HG02973 (cell line): ENCODE measurements around the gene PLAU.
"Not testable (repeated sequence)": the region's sequence is repeated elsewhere in the genome, so short reads cannot be mapped to it uniquely, and the experiment has no call there.

Source experiments
- ATAC-seq: cut with Tn5 transposase; IDR thresholded peaks from one replicate; pipeline ENCODE4 v1.9.1; 2021; ENCODE audit warnings: moderate library complexity; ENCODE audit not compliant: unreplicated experiment

The PLAU gene

DNA sequence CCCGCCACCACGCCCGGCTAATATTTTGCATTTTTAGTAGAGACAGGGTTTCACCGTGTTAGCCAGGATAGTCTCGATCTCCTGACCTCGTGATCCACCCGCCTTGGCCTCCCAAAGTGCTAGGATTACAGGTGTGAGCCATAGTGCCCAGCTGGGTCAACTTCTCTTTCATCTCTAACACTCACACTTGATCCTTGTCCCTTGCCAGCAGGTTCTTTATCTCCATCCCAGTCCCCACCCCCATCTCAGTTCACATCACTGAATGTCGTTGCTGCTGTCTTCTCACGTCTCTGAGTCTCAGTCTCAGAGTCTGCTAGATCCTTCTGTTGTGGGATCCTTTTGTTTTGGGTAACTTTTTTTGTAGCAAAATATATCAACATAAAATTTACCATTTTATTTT, 15.6 kb upstream of the PLAU start:
- not testable (repeated sequence) for ATAC-seq

- no peak for ATAC-seq
Measured at GRCh38 chr10:73897693-73898092, 13.2 kb upstream of the PLAU start.

GRCh38 chr10:73898730-73899410, 12.1 kb upstream of the PLAU start:
- no peak for ATAC-seq

- no peak for ATAC-seq
Measured at GRCh38 chr10:73899423-73899822, 11.5 kb upstream of the PLAU start.

GRCh38 chr10:73900064-73900463, 10.9 kb upstream of the PLAU start:
- ATAC-seq = no peak

GRCh38 chr10:73901261-73901660, 9.7 kb upstream of the PLAU start:
- no peak for ATAC-seq

DNA sequence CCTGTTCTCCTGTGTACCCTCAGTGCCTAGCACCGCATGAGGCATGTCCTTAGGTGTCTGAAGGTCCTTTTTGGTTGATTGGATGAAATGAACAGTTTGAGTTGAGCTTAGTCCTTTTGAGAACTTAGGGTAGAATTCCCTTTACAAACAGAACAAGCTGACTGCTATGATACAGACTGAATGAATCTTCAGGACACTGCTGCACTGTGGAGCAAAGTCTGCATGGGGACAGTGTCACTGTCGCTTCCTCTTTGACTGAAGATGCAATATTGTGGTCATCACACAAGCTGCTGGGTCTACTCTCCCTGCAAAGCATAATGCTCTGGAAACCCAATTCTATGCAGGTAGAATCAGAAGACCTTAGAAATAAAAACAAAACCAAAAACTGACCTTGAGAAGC, 8.6 kb upstream of the PLAU start:
- no peak for ATAC-seq

DNA sequence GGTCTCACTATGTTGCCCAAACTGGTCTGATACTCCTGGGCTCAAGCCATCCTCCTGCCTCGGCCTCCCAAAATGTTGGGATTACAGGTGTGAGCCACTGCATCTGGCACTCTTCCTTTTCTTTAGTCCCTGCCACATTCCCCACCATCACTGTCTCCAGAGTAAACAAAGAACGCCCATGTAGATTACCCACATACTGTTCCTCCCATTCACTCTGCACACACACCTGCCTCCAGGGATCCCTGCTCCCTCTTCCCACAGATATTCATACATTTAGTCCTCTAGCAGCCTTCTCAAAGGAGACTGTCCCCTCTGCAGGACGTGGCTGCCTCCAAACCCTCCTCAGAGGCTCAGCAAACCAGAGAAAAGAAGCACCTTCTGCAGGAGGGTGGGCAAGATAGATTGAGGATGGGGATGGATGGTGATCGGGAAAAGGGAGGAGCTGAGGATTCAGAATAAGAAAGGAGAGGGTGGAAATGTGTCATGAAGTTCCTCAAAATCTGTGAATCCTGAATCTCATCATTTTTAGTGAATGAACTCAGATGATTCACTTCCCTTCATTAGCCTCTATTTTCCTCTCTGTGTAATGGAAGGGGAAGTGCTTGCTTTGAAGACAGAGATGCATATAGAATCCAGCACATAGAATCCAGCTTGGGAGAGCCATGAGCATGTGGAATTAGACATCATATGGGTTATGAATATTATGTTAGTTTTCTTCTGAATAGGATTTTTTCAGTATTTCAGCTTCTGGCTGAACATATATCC, 5.5 kb upstream of the PLAU start:
- no peak for ATAC-seq

GRCh38 chr10:73906524-73907447, 4.1 kb upstream of the PLAU start:
- no peak for ATAC-seq

GRCh38 chr10:73907841-73908517, 3.0 kb upstream of the PLAU start:
- no peak for ATAC-seq

- peak; percentile 44 for ATAC-seq
Measured at GRCh38 chr10:73908853-73909539, 1.9 kb upstream of the PLAU start.

GRCh38 chr10:73909540-73910115, 1.3 kb upstream of the PLAU start:
- no peak for ATAC-seq

DNA sequence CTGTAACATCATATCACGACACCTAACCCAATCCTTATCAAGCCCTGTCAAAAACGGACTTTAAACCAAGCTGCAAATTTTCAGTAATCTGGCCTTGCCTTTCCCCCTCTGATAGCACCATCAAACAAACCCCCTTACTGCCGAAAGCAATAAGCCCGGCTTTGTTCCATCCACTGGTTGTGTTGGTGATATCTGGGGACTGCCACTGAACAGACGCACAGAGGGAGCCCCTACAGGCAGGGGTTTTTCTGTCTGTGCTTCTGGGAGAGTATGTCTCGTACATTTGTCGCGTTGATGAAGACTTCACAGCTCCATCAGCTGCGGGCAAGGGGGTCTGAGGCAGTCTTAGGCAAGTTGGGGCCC, 550 bp upstream of the PLAU start:
- no peak for ATAC-seq

DNA sequence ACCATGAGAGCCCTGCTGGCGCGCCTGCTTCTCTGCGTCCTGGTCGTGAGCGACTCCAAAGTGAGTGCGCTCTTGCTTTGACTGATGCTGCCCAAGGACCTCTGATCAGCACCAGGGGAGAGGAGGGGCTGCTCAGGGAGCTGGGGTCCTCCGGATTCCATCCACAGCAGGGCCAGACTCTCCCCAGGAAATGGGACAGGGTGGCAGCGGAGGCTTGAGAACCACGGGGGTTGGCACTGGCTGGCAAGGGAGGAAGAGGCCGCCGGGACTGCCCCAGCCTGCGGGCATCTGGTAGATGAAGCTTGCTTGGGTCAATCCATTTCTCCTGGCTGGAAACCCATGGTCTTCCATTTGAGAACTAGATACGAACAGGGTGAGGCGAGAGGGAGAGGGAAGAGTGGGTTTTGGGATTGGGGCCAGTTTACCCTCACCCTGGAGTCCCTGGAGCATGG, 647 bp downstream of the PLAU start:
- ATAC-seq = no peak

GRCh38 chr10:73914036-73914435, 3.1 kb downstream of the PLAU start:
- ATAC-seq = no peak

- ATAC-seq = no peak
Measured at GRCh38 chr10:73915206-73915851, 4.4 kb downstream of the PLAU start.

- ATAC-seq = no peak
Measured at GRCh38 chr10:73916761-73917470, 6.0 kb downstream of the PLAU start.

DNA sequence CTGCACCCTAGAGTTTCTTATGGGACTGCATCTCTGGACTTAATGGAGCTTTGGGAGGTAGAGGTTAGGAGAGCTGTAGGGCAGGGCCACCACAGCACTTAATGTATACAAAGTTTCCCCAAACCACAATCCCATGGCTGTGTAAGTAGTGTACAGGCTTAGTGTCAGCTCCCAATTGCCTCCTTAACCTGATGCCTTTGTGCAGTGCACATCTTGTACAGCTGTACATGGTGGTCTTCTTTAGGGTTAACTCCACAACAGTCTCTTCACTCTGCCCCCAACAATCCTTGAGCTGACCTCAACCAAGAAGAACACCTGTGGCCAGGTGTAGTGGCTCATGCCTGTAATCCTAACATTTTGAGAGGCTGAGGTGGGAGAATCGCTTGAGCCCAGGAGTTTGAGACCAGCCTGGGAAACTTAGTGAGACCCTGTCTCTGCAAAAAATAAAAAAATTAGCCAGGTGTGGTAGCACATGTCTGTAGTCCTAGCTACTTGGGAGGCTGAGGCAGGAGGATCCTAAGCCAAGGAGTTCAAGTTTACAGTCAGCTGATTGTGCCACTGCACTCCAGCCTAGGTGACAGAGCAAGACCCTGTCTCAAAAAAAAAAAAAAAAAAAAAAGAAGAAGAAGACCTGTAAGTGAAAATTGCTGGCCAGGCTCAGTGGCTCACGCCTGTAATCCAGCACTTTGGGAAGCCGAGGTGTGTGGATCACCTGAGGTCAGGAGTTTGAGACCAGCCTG, 6.8 kb downstream of the PLAU start:
- ATAC-seq = no peak
